Neuron (in vitro differentiated cells): Measurements from ENCODE around the gene ABCC10.
"Not testable (repeated sequence)": the region's sequence is repeated elsewhere in the genome, so short reads cannot be mapped to it uniquely, and the experiment has no call there.

ENCODE experiments used
- H2AFZ ChIP-seq: one replicate; pipeline ENCODE4 v1.6.1; 2013; ENCODE audit warnings: low read depth, mild to moderate bottlenecking, inconsistent platforms, low read length, moderate library complexity
- H3K27me3 ChIP-seq: one replicate; pipeline ENCODE4 v1.6.1; 2013; ENCODE audit warnings: low read length; ENCODE audit not compliant: insufficient read depth
- H3K36me3 ChIP-seq: one replicate; pipeline ENCODE4 v1.6.1; 2013; ENCODE audit warnings: low read length; ENCODE audit not compliant: insufficient read depth
- H3K4me1 ChIP-seq: one replicate; pipeline ENCODE4 v1.6.1; 2013; ENCODE audit warnings: low read length; ENCODE audit not compliant: insufficient read depth
- H3K4me3 ChIP-seq: 2 replicates; pipeline ENCODE4 v1.5.1; 2013; ENCODE audit warnings: mild to moderate bottlenecking, low read length, moderate library complexity
- H3K9me3 ChIP-seq: one replicate; pipeline ENCODE4 v1.6.1; 2013; ENCODE audit warnings: low read length

The ABCC10 gene

DNA sequence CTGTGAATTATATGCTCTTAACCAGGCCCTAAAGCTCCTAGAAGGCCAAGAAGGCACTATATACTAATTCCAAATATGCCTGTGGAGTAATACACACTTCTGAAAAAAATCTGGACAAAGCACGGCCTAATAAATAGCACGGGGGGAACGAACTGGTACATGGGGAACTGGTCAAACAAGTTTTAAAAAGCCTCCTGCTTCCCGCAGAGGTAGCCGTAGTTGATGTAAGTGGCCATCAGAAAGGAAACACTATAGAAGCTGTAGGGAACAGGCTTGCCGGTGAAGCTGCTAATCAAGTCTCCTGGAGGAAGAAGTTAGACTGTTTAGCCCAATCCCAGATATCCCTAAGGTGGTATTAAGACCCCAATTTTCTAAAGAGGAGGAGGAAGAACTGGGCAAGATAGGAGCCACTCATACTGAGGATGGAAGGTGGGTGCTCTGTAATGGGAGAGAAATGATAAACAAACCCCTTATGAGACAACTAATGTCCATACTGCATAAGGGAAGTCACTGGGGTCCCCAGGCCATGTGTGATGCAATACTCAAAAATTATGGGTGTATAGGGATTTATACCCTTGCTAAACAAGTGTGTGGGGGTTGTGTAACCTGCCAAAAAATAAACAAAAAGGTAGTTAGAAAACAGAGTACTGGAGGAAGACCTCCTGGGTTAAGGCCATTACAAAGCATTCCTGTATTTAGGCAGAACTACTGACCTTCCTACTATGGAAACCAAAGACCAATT is 30.8 kb upstream of the ABCC10 start:
- H3K4me3 ChIP-seq = no peak overlapping the region
- H3K36me3 ChIP-seq = no peaks in the 10 kb centered on the region
- no peak overlapping the region for H2AFZ ChIP-seq
- peaks cover 6% of the 10 kb centered on the region for H3K27me3 ChIP-seq
- peaks cover 3% of the 10 kb centered on the region for H3K4me1 ChIP-seq
- no peaks in the 10 kb centered on the region for H3K9me3 ChIP-seq

DNA sequence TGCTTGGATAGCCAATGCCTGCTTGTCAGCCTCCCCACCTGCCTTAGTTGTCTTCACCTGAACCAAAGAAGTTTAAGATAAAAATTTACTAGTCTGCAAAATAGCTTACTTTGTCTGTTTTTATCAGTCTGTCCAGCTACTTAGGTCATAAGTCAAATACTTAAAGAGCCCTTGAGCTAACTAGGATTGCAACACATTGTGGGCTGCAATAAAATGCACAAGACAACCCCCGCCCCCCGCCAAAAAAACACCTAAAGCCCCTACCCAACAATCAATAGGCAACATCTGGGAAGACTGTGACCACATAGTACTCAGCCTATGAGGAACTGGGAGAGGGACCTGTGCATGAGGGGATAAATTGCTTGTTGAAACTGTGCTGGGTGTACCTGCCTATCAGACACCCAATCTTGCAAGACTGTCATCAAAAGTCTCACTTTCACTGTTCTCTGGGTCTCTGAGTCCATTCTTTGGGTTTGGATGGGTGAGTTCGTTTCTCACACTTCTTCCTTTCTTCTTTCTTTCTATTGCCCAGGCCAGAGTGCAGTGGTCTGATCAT is 27.3 kb upstream of the ABCC10 start:
- no peak overlapping the region for H3K4me3 ChIP-seq
- H2AFZ ChIP-seq = no peak overlapping the region
- H3K9me3 ChIP-seq = no peaks in the 10 kb centered on the region
- peaks cover 9% of the 10 kb centered on the region for H3K27me3 ChIP-seq
- H3K36me3 ChIP-seq = no peaks in the 10 kb centered on the region
- no peaks in the 10 kb centered on the region for H3K4me1 ChIP-seq

DNA sequence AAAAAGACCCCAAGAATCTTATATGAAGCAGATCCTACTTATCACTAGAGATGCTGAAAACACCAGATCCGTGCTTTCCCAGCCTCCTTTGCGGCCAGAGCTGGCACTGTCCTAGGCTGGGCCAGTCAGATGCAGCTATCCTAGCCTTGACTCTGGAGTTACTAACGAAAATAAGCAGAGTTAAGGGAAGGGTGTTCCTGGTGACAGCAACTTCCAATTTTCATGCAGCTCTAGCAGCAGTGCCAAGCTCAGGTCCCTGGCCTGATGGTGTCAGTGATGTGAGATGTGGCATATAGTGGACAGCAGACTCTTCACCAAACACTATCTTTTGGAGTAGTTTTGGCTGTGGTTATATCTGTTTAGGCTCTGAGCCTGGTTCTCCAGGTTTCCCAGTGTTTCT is 25.6 kb upstream of the ABCC10 start:
- Histone ChIP-seq H3K4me3 (no peak overlapping the region), H3K9me3 (no peaks in the 10 kb centered on the region), H3K27me3 (peaks cover 10% of the 10 kb centered on the region), H2AFZ (no peak overlapping the region), H3K36me3 (no peaks in the 10 kb centered on the region), H3K4me1 (no peaks in the 10 kb centered on the region)

DNA sequence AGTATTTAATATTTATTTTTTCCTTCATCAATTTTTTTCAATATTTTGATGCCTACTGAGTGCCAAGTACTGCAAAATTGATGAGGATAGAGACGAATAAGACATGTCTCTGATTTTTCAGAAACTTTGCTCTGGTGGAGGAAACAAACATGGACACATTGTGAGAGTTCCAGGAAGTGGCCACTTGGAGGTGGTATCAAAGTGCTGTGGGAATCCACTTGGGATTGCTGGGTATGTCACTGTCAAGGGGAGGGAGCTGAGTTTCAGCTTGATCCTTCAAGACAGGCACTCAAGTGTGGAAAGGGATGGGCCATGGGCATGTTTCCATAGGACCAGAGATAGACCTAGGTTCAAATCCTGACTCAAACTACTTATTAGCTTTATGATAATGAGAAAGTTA is 24.5 kb upstream of the ABCC10 start:
- Histone ChIP-seq H3K4me3 (no peak overlapping the region), H3K4me1 (no peaks in the 10 kb centered on the region), H2AFZ (no peak overlapping the region), H3K9me3 (no peaks in the 10 kb centered on the region), H3K27me3 (peaks cover 10% of the 10 kb centered on the region), H3K36me3 (no peaks in the 10 kb centered on the region)

DNA sequence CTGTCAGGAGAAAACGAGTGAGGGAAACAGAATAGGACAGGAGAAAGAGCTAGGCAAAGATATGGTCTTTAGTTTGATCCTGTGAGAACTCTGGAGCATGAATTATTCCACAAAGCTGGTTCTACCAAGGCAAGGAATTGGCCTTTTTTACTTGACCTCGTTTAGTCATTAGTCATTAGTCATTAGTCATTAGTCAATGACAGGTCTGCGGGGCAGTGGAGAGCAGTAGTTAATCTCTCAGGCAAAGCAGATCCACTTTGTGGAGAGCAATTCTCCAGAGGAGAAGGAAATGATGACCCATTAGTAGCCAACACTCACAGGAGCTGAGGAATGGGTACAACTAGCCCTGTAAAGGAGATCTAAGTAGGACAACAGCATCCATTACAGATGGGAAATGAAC is 22.0 kb upstream of the ABCC10 start:
- Histone ChIP-seq H3K4me3 (no peak overlapping the region), H3K36me3 (no peaks in the 10 kb centered on the region), H2AFZ (no peak overlapping the region), H3K9me3 (no peaks in the 10 kb centered on the region), H3K4me1 (no peaks in the 10 kb centered on the region), H3K27me3 (peaks cover 10% of the 10 kb centered on the region)

DNA sequence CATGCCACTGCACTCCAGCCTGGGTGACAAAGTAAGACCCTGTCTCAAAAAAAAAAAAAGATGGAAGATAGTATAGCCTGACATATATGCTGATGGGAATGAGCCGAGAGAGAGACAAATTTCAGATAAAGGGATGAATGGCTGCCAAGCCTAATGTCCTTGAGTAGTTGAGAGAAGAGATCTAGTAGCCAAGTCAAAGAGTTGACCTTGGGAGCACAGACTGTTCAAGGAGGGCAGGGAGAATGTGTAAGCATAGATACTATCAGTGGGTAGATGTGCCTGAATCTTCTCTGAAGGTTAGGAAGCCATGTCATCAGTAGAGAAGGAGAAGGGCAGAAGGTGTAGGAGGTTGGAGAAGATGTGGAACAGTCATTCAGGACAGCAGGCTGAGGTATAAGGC is 20.0 kb upstream of the ABCC10 start:
- H3K4me3 ChIP-seq = no peak overlapping the region
- H3K36me3 ChIP-seq = no peaks in the 10 kb centered on the region
- no peaks in the 10 kb centered on the region for H3K4me1 ChIP-seq
- H2AFZ ChIP-seq = no peak overlapping the region
- no peaks in the 10 kb centered on the region for H3K9me3 ChIP-seq
- H3K27me3 ChIP-seq = peaks cover 8% of the 10 kb centered on the region

DNA sequence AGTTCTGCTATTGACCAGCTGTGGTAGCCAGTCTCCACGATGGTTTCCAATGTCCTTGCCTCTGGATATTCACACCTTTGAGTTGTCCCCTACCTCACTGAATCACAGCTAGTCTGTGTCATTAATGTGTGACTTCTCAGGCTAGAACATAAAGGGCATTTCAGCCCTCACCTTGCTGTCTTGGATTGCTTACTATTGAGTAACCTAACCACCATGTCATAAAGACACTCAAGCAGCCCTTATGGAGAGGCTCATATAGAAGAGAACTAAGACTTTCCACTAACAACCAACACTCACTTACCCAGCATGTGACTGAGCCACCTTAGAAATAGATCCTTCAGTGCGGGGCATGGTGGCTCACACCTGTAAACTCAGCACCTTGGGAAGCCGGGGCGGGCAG is 19.1 kb upstream of the ABCC10 start:
- H3K27me3 ChIP-seq = peaks cover 12% of the 10 kb centered on the region
- no peaks in the 10 kb centered on the region for H3K36me3 ChIP-seq
- no peaks in the 10 kb centered on the region for H3K4me1 ChIP-seq
- H2AFZ ChIP-seq = no peak overlapping the region
- no peak overlapping the region for H3K4me3 ChIP-seq
- H3K9me3 ChIP-seq = no peaks in the 10 kb centered on the region

DNA sequence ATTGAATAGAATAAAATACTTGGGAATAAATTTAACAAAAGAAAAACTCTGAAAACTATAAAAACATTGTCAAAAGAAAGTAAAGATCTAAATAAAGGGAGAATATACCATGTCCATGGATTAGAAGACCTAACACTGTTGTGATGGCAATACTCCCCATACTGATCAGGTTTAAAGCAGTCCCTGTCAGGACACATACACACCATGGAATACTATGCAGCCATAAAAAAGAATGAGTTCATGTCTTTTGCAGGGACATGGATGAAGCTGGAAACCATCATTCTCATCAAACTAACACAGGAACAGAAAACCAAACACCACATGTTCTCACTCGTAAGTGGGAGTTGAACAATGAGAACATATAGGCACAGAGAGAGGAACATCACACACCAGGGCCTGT is 16.6 kb upstream of the ABCC10 start:
- H3K4me3 ChIP-seq, H3K27me3 ChIP-seq, H3K36me3 ChIP-seq, H2AFZ ChIP-seq, H3K9me3 ChIP-seq, H3K4me1 ChIP-seq: not testable (repeated sequence)

DNA sequence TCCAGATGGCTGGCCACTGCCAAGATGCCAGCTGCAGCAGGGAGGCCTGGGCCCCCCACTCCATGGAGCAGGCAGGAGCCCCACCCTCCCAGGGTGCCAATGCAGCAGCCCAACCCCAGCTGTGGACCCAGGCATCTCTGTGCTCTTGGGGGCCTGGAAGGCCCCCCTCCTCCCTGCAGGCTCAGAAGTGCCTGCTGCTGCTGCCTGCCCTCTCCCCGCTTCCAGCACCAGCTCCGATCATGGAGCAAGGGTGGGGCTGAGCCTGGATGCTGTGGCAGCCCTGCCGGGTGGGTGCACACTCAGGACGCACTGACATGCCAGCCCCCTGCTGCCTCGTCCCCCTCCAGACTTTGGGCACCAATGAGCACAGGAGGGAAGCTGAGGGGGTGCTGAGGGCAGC is 14.8 kb upstream of the ABCC10 start:
- H3K9me3 ChIP-seq = peaks cover 2% of the 10 kb centered on the region
- no peaks in the 10 kb centered on the region for H3K4me1 ChIP-seq
- H3K36me3 ChIP-seq = no peaks in the 10 kb centered on the region
- no peak overlapping the region for H2AFZ ChIP-seq
- H3K27me3 ChIP-seq = peaks cover 9% of the 10 kb centered on the region
- H3K4me3 ChIP-seq = no peak overlapping the region

DNA sequence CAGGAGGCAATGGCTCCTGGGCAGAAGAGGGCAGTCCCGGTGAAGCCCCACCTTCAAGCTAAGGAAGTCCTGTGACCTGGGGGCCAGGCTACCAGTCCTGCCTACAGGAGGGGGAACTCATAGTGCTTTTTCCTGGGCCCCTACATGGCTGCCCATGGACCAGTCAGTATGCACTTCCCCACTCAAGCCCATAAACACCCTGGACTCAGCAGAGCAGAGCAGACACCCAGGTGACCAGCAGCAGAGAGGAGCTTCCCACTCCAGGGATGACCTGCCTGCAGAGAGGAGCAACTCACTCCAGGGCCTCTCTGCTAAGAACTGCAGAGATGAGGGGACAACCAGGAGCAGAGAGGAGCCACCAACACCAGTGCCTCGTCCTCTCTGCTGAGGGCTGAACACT is 14.3 kb upstream of the ABCC10 start:
- Histone ChIP-seq H3K4me3 (no peak overlapping the region), H3K9me3 (peaks cover 2% of the 10 kb centered on the region), H2AFZ (no peak overlapping the region), H3K27me3 (peaks cover 10% of the 10 kb centered on the region), H3K36me3 (no peaks in the 10 kb centered on the region), H3K4me1 (no peaks in the 10 kb centered on the region)

DNA sequence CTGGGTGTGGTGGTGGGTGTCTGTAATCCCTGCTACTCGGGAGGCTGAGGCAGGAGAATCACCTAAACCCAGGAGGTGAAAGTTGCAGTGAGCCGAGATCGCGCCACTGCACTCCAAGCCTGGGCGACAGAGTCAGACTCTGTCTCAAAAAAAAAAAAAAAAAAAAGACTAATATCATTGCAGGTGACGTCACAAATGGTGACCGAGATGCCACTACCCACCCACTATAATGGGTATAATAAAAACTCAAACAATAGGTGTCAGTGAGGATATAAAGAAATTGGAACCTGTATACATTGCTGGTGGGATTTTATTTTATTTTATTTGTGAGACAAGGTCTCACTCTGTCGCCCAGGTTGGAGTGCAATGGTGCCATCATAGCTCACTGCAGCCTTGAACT is 12.1 kb upstream of the ABCC10 start:
- H3K27me3 ChIP-seq = peaks cover 13% of the 10 kb centered on the region
- H3K4me1 ChIP-seq, H3K4me3 ChIP-seq, H3K9me3 ChIP-seq, H2AFZ ChIP-seq, H3K36me3 ChIP-seq: not testable (repeated sequence)

DNA sequence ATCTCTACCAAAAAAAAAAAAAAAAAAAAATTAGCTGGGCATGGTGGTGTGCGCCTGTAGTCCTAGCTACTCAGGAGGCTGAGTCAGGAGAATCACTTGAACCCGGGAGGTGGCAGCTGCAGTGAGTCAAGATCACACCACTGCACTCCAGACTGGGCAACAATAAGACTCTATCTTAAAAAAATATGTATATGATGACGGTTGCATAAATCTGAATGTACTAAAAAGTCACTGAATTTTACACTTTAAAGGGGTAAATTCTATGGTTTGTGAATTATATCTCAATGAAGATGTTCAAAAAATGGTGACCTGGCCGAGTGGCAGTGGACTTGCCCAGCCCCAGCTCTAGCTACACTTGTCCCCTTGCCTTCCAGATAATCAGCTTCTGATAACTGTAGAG is 10.4 kb upstream of the ABCC10 start:
- peaks cover 13% of the 10 kb centered on the region for H3K27me3 ChIP-seq
- no peaks in the 10 kb centered on the region for H3K4me1 ChIP-seq
- H3K36me3 ChIP-seq = no peaks in the 10 kb centered on the region
- no peak overlapping the region for H3K4me3 ChIP-seq
- H2AFZ ChIP-seq = no peak overlapping the region
- H3K9me3 ChIP-seq = peaks cover 2% of the 10 kb centered on the region

DNA sequence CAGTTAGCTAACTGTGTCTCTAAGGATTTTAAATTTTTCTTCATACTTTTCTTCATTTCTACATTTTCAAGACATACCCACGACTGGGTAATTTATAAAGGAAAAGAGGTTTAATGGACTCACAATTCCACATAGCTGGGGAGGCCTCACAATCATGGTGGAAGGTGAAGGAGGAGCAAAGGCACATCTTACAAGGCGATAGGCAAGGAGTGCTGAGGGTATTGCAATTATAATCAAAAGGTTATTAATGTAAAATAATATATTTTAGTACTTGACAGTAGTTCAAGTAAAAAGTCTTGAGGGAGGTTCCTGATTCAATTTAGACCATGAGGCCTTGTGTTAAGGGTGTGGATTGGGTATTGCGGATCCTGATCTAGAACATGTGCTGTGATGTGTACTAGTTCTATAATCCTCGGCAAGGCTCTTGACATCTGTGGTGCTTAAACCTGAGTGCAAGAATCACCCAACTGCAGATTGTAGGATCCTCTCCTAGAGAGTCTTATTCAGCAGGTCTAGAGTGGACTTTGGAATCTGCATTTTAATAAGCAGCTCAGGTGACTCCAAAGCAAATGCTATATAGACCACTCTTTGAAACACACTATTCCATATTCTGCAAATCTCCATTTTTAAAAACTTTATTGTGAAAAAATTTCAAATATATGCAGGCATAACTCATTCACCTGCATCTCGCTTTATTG is 7.2 kb upstream of the ABCC10 start:
- no peaks in the 10 kb centered on the region for H3K4me1 ChIP-seq
- no peaks in the 10 kb centered on the region for H3K36me3 ChIP-seq
- peaks cover 2% of the 10 kb centered on the region for H3K9me3 ChIP-seq
- H3K4me3 ChIP-seq = no peak overlapping the region
- H3K27me3 ChIP-seq = peaks cover 9% of the 10 kb centered on the region
- no peak overlapping the region for H2AFZ ChIP-seq
